Calu3 (cell line): ENCODE data around the gene SCNN1B. TPM values are rescaled to one million over a fixed set of nuclear protein-coding genes. Genes with fewer than 3 reads are reported as not detected.

ENCODE experiments used
- BruUV-seq: library from RNA; stranded (reverse); fragments of 400-500 nt; replicated peaks from 2 replicates; lab custom pipeline; 2021; lab: Mats Ljungman, UMichigan
- CTCF ChIA-PET: fragments of 300-600 bp; sonication (Branson Sonifier 250); formaldehyde crosslinking; loops from one replicate; lab custom pipeline; 2022; ENCODE audit warnings: antibody characterized with exemption; lab: Charles Lee
- DNase-seq: peaks from one replicate; pipeline ENCODE4 v3.0.0; 2022
- H3K27ac Mint-ChIP-seq: one replicate; pipeline ENCODE4 v1.8.0; 2022; ENCODE audit warnings: mixed read lengths; ENCODE audit not compliant: unreplicated experiment
- H3K27me3 Mint-ChIP-seq: one replicate; pipeline ENCODE4 v1.8.0; 2022; ENCODE audit warnings: mixed read lengths; ENCODE audit not compliant: unreplicated experiment
- H3K36me3 Mint-ChIP-seq: one replicate; pipeline ENCODE4 v1.8.0; 2022; ENCODE audit warnings: mild to moderate bottlenecking, moderate library complexity, mixed read lengths; ENCODE audit not compliant: insufficient read depth, unreplicated experiment
- H3K4me1 Mint-ChIP-seq: one replicate; pipeline ENCODE4 v1.8.0; 2022; ENCODE audit warnings: mild to moderate bottlenecking, low read depth, mixed read lengths; ENCODE audit not compliant: unreplicated experiment
- H3K4me3 Mint-ChIP-seq: one replicate; pipeline ENCODE4 v1.8.0; 2022; ENCODE audit warnings: mild to moderate bottlenecking, low read depth, moderate library complexity, mixed read lengths; ENCODE audit not compliant: unreplicated experiment
- H3K9me3 Mint-ChIP-seq: one replicate; pipeline ENCODE4 v1.8.0; 2022; ENCODE audit warnings: low read depth, mixed read lengths; ENCODE audit not compliant: unreplicated experiment
- intact Hi-C: fragments of 100-400 bp; cut with micrococcal nuclease; formaldehyde crosslinking; loops from one replicate; pipeline ENCODE4 v1.10.0; 2022; ENCODE audit not compliant: unreplicated experiment
- total RNA-seq: library from RNA; stranded (reverse); gene quantifications from 2 replicates; pipeline ENCODE4 v1.2.3, GENCODE V29; 2022
- TF ChIP-seq, protein P1 (sequence below): fragments of 200-600 bp; IDR thresholded peaks from one replicate; pipeline ENCODE4 v1.8.0; 2022; ENCODE audit warnings: antibody characterized with exemption; ENCODE audit not compliant: unreplicated experiment

SCNN1B gene
- total RNA-seq, 1 experiment from 2014 or later: not detected

DNA sequence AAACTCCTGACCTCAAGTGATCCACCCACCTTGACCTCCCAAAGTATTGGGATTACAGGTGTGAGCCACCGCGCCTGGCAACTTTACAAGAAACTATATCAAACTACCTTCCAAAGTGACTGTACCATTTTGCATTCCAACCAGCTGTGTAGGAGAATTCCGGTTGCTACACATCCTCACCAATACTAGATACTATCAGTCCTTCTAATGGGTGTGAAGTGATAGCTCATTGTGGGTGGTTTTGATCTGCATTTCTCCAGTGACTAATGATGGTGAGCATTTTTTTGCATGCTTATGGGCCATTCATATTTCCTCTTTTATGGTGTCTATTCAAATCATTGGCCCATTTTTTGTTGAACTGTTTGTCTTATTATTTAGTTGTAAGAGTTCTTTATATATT lies 37.7 kb downstream of the SCNN1B start:
- TF ChIP-seq, protein P1, sequence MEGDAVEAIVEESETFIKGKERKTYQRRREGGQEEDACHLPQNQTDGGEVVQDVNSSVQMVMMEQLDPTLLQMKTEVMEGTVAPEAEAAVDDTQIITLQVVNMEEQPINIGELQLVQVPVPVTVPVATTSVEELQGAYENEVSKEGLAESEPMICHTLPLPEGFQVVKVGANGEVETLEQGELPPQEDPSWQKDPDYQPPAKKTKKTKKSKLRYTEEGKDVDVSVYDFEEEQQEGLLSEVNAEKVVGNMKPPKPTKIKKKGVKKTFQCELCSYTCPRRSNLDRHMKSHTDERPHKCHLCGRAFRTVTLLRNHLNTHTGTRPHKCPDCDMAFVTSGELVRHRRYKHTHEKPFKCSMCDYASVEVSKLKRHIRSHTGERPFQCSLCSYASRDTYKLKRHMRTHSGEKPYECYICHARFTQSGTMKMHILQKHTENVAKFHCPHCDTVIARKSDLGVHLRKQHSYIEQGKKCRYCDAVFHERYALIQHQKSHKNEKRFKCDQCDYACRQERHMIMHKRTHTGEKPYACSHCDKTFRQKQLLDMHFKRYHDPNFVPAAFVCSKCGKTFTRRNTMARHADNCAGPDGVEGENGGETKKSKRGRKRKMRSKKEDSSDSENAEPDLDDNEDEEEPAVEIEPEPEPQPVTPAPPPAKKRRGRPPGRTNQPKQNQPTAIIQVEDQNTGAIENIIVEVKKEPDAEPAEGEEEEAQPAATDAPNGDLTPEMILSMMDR: no peak
- CTCF ChIA-PET: no interaction called here
- Mint-ChIP-seq H3K9me3 (no peaks in the 10 kb centered on the region), H3K36me3 (no peaks in the 10 kb centered on the region), H3K27me3 (peaks cover 23% of the 10 kb centered on the region), H3K4me1 (peaks cover 20% of the 10 kb centered on the region), H3K27ac (no peak overlapping the region), H3K4me3 (no peak overlapping the region)
- no TSS peak for BruUV-seq
- DNase-seq: no peak
- intact Hi-C loops: no loop called here

DNA sequence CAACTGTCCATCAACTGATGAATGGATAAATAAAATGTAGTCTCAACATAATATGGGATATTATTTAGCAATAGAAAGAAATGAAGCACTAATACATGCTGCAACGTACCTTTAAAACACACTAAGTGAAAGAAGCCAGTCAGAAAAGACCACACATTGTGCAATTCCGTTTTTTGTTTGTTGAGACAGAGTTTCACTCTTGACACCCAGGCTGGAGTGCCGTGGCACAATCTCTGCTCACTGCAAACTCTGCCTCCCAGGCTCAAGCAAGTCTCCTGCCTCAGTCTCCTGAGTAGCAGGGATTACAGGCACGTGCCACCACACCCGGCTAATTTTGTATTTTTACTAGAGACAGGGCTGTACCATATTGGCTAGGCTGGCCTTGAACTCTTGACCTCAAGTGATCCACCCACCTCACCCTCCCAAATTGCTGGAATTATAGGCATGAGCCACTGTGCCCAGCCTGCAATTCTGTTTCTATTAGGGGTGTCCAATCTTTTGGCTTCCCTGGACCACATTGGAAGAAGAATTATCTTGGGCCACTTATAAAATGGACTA lies 40.1 kb downstream of the SCNN1B start:
- TF ChIP-seq, protein P1: no peak
- peaks cover 32% of the 10 kb centered on the region for H3K27me3 Mint-ChIP-seq
- no peak overlapping the region for H3K4me3 Mint-ChIP-seq
- no TSS peak for BruUV-seq
- DNase-seq: no peak
- H3K36me3 Mint-ChIP-seq: no peaks in the 10 kb centered on the region
- H3K27ac Mint-ChIP-seq: no peak overlapping the region
- no peaks in the 10 kb centered on the region for H3K4me1 Mint-ChIP-seq
- CTCF ChIA-PET: no interaction called here
- intact Hi-C loops: no loop called here
- no peaks in the 10 kb centered on the region for H3K9me3 Mint-ChIP-seq

DNA sequence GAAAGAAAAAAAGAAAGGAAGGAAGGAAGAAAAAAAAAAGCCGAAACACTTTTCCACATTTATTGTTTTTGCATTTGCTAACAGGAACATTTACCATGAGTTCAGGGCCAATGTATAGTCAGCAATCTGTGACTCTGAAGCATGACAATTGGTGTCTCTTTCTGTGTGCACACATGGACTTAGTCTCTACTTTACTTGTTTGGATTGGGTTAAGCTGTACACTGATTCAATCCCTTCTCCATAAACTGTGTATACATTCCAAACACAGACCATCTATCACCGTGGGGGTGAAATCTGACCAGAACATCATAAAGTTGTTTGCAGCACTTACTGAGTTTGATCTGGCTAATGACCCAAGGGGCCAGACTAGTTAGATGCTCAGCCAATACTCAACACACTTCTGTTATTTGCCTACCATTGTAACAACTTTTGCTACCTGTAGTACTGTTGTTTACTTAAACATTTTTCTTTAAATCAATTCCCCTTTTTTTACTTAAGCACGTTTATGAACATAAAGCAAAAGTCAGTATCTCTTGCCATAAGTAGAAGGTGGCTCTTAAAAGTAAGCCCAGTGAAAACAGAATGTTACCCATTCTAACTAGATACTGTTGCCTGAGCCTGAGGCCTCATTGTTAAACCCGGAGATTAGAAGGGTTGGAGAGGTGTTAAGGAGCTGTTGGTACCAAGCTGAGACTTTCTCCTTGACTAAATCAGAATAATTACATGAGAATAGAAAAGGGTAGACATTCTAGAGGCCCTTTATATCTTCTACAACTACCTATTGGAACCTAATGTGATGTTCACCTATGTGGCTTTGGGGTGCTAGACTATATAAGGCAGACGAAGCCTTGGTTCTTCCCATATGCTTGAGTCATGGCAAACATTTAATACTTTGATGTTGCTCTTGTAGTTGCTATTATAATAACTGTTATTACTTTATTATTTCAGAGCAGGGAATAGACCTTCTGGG lies 41.8 kb downstream of the SCNN1B start:
- H3K27ac Mint-ChIP-seq: no peak overlapping the region
- DNase-seq: no peak
- TF ChIP-seq, protein P1: no peak
- no peak overlapping the region for H3K4me3 Mint-ChIP-seq
- BruUV-seq: no TSS peak
- no peaks in the 10 kb centered on the region for H3K4me1 Mint-ChIP-seq
- H3K9me3 Mint-ChIP-seq: no peaks in the 10 kb centered on the region
- CTCF ChIA-PET: interaction anchor here (0.6 to 0.7 kb wide), 4 partner anchors 75 to 611 kb away, joined by 3 to 6 read pairs (median 4); no protein-coding TSS in a partner anchor
- no peaks in the 10 kb centered on the region for H3K36me3 Mint-ChIP-seq
- intact Hi-C loops: no loop called here
- H3K27me3 Mint-ChIP-seq: peaks cover 46% of the 10 kb centered on the region

DNA sequence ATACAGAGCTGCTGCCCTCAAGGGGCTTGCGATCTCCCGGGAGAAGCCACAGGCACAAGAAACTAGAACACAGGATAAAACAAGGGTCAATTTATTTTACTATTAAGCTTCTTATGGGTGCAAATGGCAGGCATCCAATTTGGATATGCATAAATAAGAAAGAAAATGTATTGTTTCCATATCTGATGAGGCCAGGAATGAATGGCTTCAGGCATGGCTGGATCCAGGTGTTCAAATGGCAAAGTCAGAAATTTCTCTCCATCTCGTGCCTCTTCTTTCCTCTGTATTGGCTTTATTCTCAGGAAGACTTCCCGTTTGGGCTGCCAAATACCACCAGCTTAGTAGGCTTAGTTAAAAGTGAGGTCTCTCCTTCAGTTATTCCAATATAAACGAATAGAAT lies 43.1 kb downstream of the SCNN1B start:
- H3K36me3 Mint-ChIP-seq: no peaks in the 10 kb centered on the region
- H3K9me3 Mint-ChIP-seq: no peaks in the 10 kb centered on the region
- H3K4me3 Mint-ChIP-seq: no peak overlapping the region
- DNase-seq: no peak
- intact Hi-C loops: no loop called here
- TF ChIP-seq, protein P1: no peak
- H3K4me1 Mint-ChIP-seq: no peaks in the 10 kb centered on the region
- peaks cover 58% of the 10 kb centered on the region for H3K27me3 Mint-ChIP-seq
- no peak overlapping the region for H3K27ac Mint-ChIP-seq
- no TSS peak for BruUV-seq
- CTCF ChIA-PET: no interaction called here
